OCI-LY7 (cell line): ENCODE measurements around the gene ANKRD44.

Experiments used
- EZH2phosphoT487 ChIP-seq: fragments of 200-600 bp; sonication (generic); IDR thresholded peaks from 2 replicates; pipeline ENCODE4 v1.6.1; 2018; ENCODE audit warnings: low read depth, borderline replicate concordance, mild to moderate bottlenecking, mixed run types, antibody characterized with exemption, low read length, moderate library complexity, mixed read lengths
- TF ChIP-seq, protein P1 (sequence below): fragments of 200-600 bp; sonication (generic); conservative IDR thresholded peaks from 2 replicates; pipeline ENCODE4 v1.5.1; 2014; ENCODE audit warnings: mild to moderate bottlenecking, antibody characterized with exemption, low read length, moderate library complexity, mixed read lengths

GRCh38 chr2:197148401-197148800, 162.2 kb downstream of the ANKRD44 start:
- TF ChIP-seq, protein P1, sequence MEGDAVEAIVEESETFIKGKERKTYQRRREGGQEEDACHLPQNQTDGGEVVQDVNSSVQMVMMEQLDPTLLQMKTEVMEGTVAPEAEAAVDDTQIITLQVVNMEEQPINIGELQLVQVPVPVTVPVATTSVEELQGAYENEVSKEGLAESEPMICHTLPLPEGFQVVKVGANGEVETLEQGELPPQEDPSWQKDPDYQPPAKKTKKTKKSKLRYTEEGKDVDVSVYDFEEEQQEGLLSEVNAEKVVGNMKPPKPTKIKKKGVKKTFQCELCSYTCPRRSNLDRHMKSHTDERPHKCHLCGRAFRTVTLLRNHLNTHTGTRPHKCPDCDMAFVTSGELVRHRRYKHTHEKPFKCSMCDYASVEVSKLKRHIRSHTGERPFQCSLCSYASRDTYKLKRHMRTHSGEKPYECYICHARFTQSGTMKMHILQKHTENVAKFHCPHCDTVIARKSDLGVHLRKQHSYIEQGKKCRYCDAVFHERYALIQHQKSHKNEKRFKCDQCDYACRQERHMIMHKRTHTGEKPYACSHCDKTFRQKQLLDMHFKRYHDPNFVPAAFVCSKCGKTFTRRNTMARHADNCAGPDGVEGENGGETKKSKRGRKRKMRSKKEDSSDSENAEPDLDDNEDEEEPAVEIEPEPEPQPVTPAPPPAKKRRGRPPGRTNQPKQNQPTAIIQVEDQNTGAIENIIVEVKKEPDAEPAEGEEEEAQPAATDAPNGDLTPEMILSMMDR = no peak
- TF ChIP-seq EZH2phosphoT487 = no peak
